HepG2 (cell line): Measurements from ENCODE around the gene NDUFB4. TPM values are rescaled to one million over a fixed set of nuclear protein-coding genes. Genes with fewer than 3 reads are reported as not detected.
A peak's percentile ranks its signal among the peaks of the same experiment; 100 is the strongest.

Experiments used
- ATAC-seq: fragments of 200-7000 bp; cut with Tn5 transposase; 3 replicates; pipeline ENCODE4 v1.9.1; 2020; ENCODE audit warnings: mild to moderate bottlenecking, moderate library complexity
- BruUV-seq: library from RNA; stranded (reverse); fragments of 400-500 nt; replicated peaks from 2 replicates; lab custom pipeline; 2021; lab: Mats Ljungman, UMichigan
- CTCF ChIA-PET: fragments of 300-600 bp; formaldehyde crosslinking; extraction: SDS; loops from one replicate; lab custom pipeline; 2021; ENCODE audit warnings: low total read pairs, inconsistent platforms, low intra/inter-chr PET ratio; lab: Yijun Ruan, JAX
- POLR2A ChIA-PET: fragments of 350-600 bp; sonication (Branson Sonifier 250); formaldehyde crosslinking; loops from one replicate; lab custom pipeline; 2020; ENCODE audit warnings: antibody characterized with exemption, inconsistent platforms; lab: Yijun Ruan, JAX
- DNase-seq: peaks from one replicate; pipeline ENCODE4 v3.0.0-alpha.2; 2015; ENCODE audit warnings: low spot score
- FAIRE-seq: peaks from 3 replicates; lab custom pipeline; 2011; peaks lifted over from hg19 to GRCh38; lab: Jason Lieb, UNC
- H2AFZ ChIP-seq: one replicate; pipeline ENCODE4 v1.6.1; 2011; ENCODE audit warnings: low read length, inconsistent platforms
- H3K27ac ChIP-seq: fragments of 300-600 bp; 3 replicates; pipeline ENCODE4 v1.8.0; 2011; ENCODE audit warnings: mixed run types, mild to moderate bottlenecking, mixed read lengths, low read length, inconsistent platforms; ENCODE audit not compliant: insufficient read depth; ENCODE audit errors: extremely low read length
- H3K27me3 ChIP-seq, 2 experiments: fragments of 200-600 bp in 1 of 2; 2 replicates in 1 of 2; 3 replicates in 1 of 2; pipeline versions ENCODE4 v1.6.0 to v1.8.0; 2011; ENCODE audit warnings: low read length in 2 of 2, mild to moderate bottlenecking in 2 of 2, moderate library complexity in 2 of 2, inconsistent platforms in 1 of 2; ENCODE audit not compliant: insufficient read depth in 2 of 2, control insufficient read depth in 1 of 2
- H3K36me3 ChIP-seq, 2 experiments: fragments of 200-600 bp in 1 of 2; replicated peaks in 1 of 2; 2 replicates in 1 of 2; 3 replicates in 1 of 2; pipeline versions ENCODE4 v1.5.1 to v1.8.0; 2011; ENCODE audit warnings: low read length in 2 of 2, inconsistent platforms in 1 of 2; ENCODE audit not compliant: insufficient read depth in 2 of 2, control insufficient read depth in 1 of 2
- H3K4me1 ChIP-seq: 2 replicates; pipeline ENCODE4 v1.5.1; 2012; ENCODE audit warnings: low read length, inconsistent platforms; ENCODE audit not compliant: insufficient read depth
- H3K4me2 ChIP-seq: 2 replicates; pipeline ENCODE4 v1.6.0; 2011; ENCODE audit warnings: low read depth, low read length, inconsistent platforms
- H3K4me3 ChIP-seq, 3 experiments: fragments of 200-600 bp in 1 of 3; sonication (generic), shearing (Covaris generic) in 1 of 3; replicated peaks in 1 of 3; 2 replicates each; pipeline ENCODE4 v1.5.1; 2011 to 2016; ENCODE audit warnings: low read length in 3 of 3, inconsistent platforms in 2 of 3, low read depth in 2 of 3, mild to moderate bottlenecking in 2 of 3, control low read depth in 1 of 3, mixed read lengths in 1 of 3; ENCODE audit not compliant: insufficient read depth in 1 of 3
- H3K79me2 ChIP-seq: one replicate; pipeline ENCODE4 v1.6.1; 2011; ENCODE audit warnings: low read length, inconsistent platforms; ENCODE audit not compliant: insufficient read depth
- H3K9ac ChIP-seq: 2 replicates; pipeline ENCODE4 v1.6.0; 2011; ENCODE audit warnings: mild to moderate bottlenecking, low read depth, low read length, inconsistent platforms; ENCODE audit not compliant: insufficient read depth
- H3K9me3 ChIP-seq: 2 replicates; pipeline ENCODE4 v1.5.1; 2012; ENCODE audit warnings: mild to moderate bottlenecking, low read length
- H4K20me1 ChIP-seq: 2 replicates; pipeline ENCODE4 v1.6.0; 2011; ENCODE audit warnings: inconsistent platforms, mild to moderate bottlenecking, low read length, moderate library complexity; ENCODE audit not compliant: insufficient read depth
- ATF7 ChIP-seq, 2 experiments: fragments of 450-650 bp in 1 of 2; sonication (generic) in 1 of 2; formaldehyde crosslinking in 1 of 2; IDR thresholded peaks; 2 replicates each; pipeline versions ENCODE4 v1.4.0 to v1.6.1; 2016 to 2020; ENCODE audit warnings: antibody characterized with exemption in 1 of 2, mild to moderate bottlenecking in 1 of 2, missing genetic modification reagents in 1 of 2
- CREB1 ChIP-seq, 2 experiments: fragments of 450-650 bp in 1 of 2; IDR thresholded peaks; 2 replicates each; pipeline ENCODE4 v1.6.1; 2016 to 2017; ENCODE audit warnings: control low read depth in 1 of 2, mild to moderate bottlenecking in 1 of 2, missing compliant biosample characterization in 1 of 2, missing genetic modification characterization in 1 of 2
- FOXO1 ChIP-seq: sonication (generic); formaldehyde crosslinking; IDR thresholded peaks from 2 replicates; pipeline ENCODE4 v1.4.0; 2020; ENCODE audit warnings: missing genetic modification reagents
- NAIF1 ChIP-seq: sonication (generic); formaldehyde crosslinking; IDR thresholded peaks from 2 replicates; pipeline ENCODE4 v1.5.0; 2020; ENCODE audit warnings: mild to moderate bottlenecking, missing genetic modification reagents, borderline replicate concordance
- ZNF264 ChIP-seq: sonication (generic); formaldehyde crosslinking; IDR thresholded peaks from 2 replicates; pipeline ENCODE4 v1.4.0; 2020; ENCODE audit warnings: missing genetic modification reagents
- ZNF281 ChIP-seq: sonication (generic); formaldehyde crosslinking; IDR thresholded peaks from 2 replicates; pipeline ENCODE4 v1.4.0; 2020; ENCODE audit warnings: missing genetic modification reagents, borderline replicate concordance
- ZNF317 ChIP-seq: sonication (generic); formaldehyde crosslinking; IDR thresholded peaks from 2 replicates; pipeline ENCODE4 v1.5.0; 2020; ENCODE audit warnings: mild to moderate bottlenecking, missing genetic modification reagents
- ZNF607 ChIP-seq: sonication (generic); formaldehyde crosslinking; IDR thresholded peaks from 2 replicates; pipeline ENCODE4 v1.5.1; 2020; ENCODE audit warnings: missing genetic modification reagents, mild to moderate bottlenecking, borderline replicate concordance
- WGBS: methylation state at CpG from one replicate; pipeline ENCODE4 v1.1.6; 2017; ENCODE audit warnings: low lambda C conversion rate; 5-methylcytosine and 5-hydroxymethylcytosine counted together
- in situ Hi-C: cut with HindIII; loops from 2 replicates; pipeline ENCODE4 v1.10.0; 2017; ENCODE audit warnings: low pct_unique_long_range_greater_than_20kb; ENCODE audit not compliant: extremely low pct_ligation_motif_present
- intact Hi-C: fragments of 100-400 bp; cut with micrococcal nuclease; formaldehyde crosslinking; loops from one replicate; pipeline ENCODE4 v1.10.0; 2022; ENCODE audit not compliant: unreplicated experiment
- polyA plus RNA-seq, 8 experiments: library from polyadenylated mRNA; depleted of rRNA in 3 of 8; stranded (reverse) in 7 of 8; unstranded in 1 of 8; fragments of >200 nt; fragmentation: Illumina TruSeq in 4 of 8; extraction: Trizol in 4 of 8; gene quantifications; 2 replicates each; pipeline versions ENCODE4 v1.2.1 to v1.2.3, GENCODE V29; 2011 to 2016; ENCODE audit warnings: low read depth in 4 of 8, missing spikeins in 1 of 8, mixed read lengths in 1 of 8; ENCODE audit not compliant: insufficient read depth in 1 of 8
- total RNA-seq, 5 experiments: library from RNA; depleted of rRNA; stranded (reverse); fragments of >200 nt; fragmentation: Illumina TruSeq; extraction: Trizol; gene quantifications; 2 replicates each; pipeline ENCODE4 v1.2.3, GENCODE V29; 2016; ENCODE audit warnings: low read depth in 1 of 5
- TF ChIP-seq, protein P1 (sequence below), 2 experiments: fragments of 450-650 bp in 1 of 2; sonication (generic) in 1 of 2; formaldehyde crosslinking; IDR thresholded peaks; 2 replicates each; pipeline versions ENCODE4 v1.5.0 to v1.8.0; 2020 to 2022; ENCODE audit warnings: mild to moderate bottlenecking in 1 of 2, missing genetic modification reagents in 1 of 2
- TF ChIP-seq, protein P2 (sequence below): sonication (generic); formaldehyde crosslinking; IDR thresholded peaks from 2 replicates; pipeline ENCODE4 v1.8.0; 2022; ENCODE audit warnings: low read depth, missing genetic modification reagents
- TF ChIP-seq, protein P3 (sequence below): sonication (generic); formaldehyde crosslinking; IDR thresholded peaks from 2 replicates; pipeline ENCODE4 v1.8.0; 2022; ENCODE audit warnings: mild to moderate bottlenecking, missing genetic modification reagents; ENCODE audit not compliant: insufficient replicate concordance

Gene NDUFB4
- total and polyA plus RNA-seq, 2 of the 13 experiments (the other 11 are each of a cell fraction or from before 2014, with no cell fraction given), result 115 to 116 TPM

DNA sequence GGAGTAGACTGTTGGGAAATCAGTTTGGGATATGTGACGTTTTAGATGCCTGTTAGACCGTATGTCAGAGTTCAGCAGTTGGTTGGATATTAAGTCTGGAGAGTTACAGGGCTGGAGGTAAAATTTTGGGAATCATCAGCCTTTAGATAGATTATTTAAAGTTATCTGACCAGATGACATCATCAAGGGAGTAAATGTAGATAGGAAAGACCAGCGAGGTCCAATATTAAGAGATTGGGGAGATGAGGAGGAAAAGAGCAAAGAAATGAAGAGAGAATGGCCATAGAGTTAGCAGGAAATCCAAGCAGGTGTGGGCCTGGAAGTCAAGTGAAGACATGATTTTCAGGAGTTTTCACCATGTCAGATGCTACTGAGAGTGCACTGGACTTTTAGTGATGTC, 3.1 kb downstream of the NDUFB4 start:
- FAIRE-seq (no peak), DNase-seq (no peak), ATAC-seq (no peak)
- CTCF ChIA-PET, result no interaction called here
- 75% methylated on average over 3 of the region's 3 CpGs for WGBS
- Histone ChIP-seq H3K79me2 (peaks cover 27% of the 10 kb centered on the region), H3K4me1 (peaks cover 37% of the 10 kb centered on the region), H3K27ac (no peak overlapping the region), H3K9ac (no peak overlapping the region), H4K20me1 (no peaks in the 10 kb centered on the region), H3K36me3 (peaks cover 0 to 14% of the 10 kb centered on the region in 2 experiments; a peak in 2 of 5 replicates)
- no TSS peak for BruUV-seq
- in situ Hi-C loops, result no loop called here
- intact Hi-C loops, result no loop called here
- POLR2A ChIA-PET, result no interaction called here
- TF ChIP-seq FOXO1 (CRISPR knock-in tag) (no peak), ZNF317 (CRISPR knock-in tag) (no peak), CREB1 (IDR thresholded peaks at IDR 0.05) (peak; percentile 34), CREB1 (CRISPR knock-in tag; IDR thresholded peaks at IDR 0.05) (no peak), ZNF607 (no peak), ZNF281 (no peak), NAIF1 (CRISPR knock-in tag) (no peak), ZNF264 (CRISPR knock-in tag) (no peak), ATF7 (IDR thresholded peaks at IDR 0.05) (peak; percentile 85), ATF7 (CRISPR knock-in tag; IDR thresholded peaks at IDR 0.05) (no peak)
- TF ChIP-seq, protein P1, sequence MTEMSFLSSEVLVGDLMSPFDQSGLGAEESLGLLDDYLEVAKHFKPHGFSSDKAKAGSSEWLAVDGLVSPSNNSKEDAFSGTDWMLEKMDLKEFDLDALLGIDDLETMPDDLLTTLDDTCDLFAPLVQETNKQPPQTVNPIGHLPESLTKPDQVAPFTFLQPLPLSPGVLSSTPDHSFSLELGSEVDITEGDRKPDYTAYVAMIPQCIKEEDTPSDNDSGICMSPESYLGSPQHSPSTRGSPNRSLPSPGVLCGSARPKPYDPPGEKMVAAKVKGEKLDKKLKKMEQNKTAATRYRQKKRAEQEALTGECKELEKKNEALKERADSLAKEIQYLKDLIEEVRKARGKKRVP (CRISPR knock-in tag; IDR thresholded peaks at IDR 0.05), result no peak
- TF ChIP-seq, protein P2, sequence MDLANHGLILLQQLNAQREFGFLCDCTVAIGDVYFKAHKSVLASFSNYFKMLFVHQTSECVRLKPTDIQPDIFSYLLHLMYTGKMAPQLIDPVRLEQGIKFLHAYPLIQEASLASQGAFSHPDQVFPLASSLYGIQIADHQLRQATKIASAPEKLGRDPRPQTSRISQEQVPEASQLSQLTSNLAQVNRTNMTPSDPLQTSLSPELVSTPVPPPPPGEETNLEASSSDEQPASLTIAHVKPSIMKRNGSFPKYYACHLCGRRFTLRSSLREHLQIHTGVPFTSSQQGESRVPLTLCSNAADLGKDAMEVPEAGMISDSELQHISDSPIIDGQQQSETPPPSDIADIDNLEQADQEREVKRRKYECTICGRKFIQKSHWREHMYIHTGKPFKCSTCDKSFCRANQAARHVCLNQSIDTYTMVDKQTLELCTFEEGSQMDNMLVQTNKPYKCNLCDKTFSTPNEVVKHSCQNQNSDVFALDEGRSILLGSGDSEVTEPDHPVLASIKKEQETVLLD (CRISPR knock-in tag), result no peak
- TF ChIP-seq, protein P3, sequence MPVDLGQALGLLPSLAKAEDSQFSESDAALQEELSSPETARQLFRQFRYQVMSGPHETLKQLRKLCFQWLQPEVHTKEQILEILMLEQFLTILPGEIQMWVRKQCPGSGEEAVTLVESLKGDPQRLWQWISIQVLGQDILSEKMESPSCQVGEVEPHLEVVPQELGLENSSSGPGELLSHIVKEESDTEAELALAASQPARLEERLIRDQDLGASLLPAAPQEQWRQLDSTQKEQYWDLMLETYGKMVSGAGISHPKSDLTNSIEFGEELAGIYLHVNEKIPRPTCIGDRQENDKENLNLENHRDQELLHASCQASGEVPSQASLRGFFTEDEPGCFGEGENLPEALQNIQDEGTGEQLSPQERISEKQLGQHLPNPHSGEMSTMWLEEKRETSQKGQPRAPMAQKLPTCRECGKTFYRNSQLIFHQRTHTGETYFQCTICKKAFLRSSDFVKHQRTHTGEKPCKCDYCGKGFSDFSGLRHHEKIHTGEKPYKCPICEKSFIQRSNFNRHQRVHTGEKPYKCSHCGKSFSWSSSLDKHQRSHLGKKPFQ (CRISPR knock-in tag), result no peak
- TF ChIP-seq, all 625 proteins: peak for 2
- no peak overlapping the region for H3K4me3 ChIP-seq
- H3K27me3 ChIP-seq, result peaks cover 0 to 3% of the 10 kb centered on the region in 2 experiments; a peak in 1 of 5 replicates
- H3K4me2 ChIP-seq, result no peak overlapping the region
- H2AFZ ChIP-seq, result no peak overlapping the region
- no peaks in the 10 kb centered on the region for H3K9me3 ChIP-seq
